ENCODE measurements around the gene PCP2.

Gene PCP2

GRCh38 chr19:7633698-7634097 is at the start of gene PCP2:
Gene PCP2 (minus strand): TSS chr19:7633719. CDS start chr19:7633457, 262 bp downstream.
- DNase-seq (ENCODE audit: low read depth, low spot score): no peak
- H3K4me3 ChIP-seq (ENCODE audit: low read depth, low read length): no peak within 1 kb of the TSS
- in situ Hi-C loops (cut with HindIII; ENCODE audit: low sequenced_read_pairs): no loop called here
- TF ChIP-seq, protein P1, sequence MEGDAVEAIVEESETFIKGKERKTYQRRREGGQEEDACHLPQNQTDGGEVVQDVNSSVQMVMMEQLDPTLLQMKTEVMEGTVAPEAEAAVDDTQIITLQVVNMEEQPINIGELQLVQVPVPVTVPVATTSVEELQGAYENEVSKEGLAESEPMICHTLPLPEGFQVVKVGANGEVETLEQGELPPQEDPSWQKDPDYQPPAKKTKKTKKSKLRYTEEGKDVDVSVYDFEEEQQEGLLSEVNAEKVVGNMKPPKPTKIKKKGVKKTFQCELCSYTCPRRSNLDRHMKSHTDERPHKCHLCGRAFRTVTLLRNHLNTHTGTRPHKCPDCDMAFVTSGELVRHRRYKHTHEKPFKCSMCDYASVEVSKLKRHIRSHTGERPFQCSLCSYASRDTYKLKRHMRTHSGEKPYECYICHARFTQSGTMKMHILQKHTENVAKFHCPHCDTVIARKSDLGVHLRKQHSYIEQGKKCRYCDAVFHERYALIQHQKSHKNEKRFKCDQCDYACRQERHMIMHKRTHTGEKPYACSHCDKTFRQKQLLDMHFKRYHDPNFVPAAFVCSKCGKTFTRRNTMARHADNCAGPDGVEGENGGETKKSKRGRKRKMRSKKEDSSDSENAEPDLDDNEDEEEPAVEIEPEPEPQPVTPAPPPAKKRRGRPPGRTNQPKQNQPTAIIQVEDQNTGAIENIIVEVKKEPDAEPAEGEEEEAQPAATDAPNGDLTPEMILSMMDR (IDR thresholded peaks at IDR 0.05; ENCODE audit: low read depth, low read length): no peak

DNA sequence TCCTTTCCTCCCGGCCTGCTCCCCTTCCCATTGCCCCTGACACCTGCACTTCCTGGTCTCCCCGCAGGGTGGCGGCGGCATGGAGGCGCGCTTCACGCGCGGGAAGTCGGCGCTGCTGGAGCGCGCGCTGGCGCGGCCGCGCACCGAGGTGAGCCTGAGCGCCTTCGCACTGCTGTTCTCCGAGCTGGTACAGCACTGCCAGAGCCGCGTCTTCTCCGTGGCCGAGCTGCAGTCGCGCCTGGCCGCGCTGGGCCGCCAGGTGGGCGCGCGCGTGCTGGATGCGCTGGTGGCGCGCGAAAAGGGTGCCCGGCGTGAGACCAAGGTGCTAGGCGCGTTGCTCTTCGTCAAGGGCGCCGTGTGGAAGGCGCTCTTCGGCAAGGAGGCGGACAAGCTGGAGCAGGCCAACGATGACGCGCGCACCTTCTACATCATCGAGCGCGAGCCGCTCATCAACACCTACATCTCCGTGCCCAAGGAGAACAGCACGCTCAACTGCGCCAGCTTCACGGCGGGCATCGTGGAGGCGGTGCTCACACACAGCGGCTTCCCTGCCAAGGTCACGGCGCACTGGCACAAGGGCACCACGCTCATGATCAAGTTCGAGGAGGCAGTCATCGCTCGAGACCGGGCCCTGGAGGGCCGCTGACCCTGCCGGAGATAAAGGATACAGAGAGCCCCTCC is 48.8 kb upstream of the PCP2 start:
- DNase-seq (ENCODE audit: low read depth, low spot score): no peak
- TF ChIP-seq, protein P1 (IDR thresholded peaks at IDR 0.05; ENCODE audit: low read depth, low read length): peak; percentile 26
- H3K4me3 ChIP-seq (ENCODE audit: low read depth, low read length): peak overlapping the region; percentile 98
- in situ Hi-C loops (cut with HindIII; ENCODE audit: low sequenced_read_pairs): no loop called here

DNA sequence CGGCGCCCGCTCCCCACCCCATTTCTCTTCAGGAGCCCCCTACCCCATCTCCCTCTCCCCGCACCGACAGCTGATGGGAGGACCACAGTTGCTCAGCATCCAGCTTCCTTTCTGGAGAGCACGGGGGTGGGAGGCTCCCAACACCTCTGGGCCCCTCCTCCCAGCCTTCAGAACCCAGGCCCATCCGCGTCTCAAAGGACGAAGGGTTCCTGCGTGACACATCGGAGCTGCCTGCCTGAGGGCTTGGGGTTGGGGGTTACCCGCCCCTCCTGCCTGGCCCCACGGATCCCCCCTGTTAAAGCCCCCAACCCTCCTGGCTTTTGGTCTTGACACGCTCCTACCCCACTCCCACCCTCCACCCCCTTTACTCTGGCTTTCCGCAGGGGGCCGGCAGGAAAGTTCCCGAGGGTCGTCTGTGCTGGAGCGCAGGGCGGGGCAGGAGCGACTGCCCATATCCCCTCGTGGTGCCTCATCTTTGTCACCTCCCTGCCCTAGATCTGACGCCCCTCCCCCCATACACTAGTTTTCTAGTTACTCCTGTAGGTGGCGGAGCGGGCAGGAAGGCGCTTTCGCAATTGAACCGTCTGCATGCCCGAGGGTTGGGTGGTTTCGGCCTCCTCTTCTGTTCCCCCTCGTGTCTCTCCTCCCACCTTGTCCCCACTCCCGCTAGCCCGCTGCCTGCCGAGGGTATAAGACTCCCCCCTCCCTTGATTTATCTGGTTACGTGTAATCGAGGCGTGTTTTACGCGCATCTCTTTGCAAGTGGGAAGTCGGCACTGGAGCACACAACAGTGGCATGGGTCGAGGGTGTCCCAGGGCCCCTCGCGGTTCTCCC is 48.0 kb upstream of the PCP2 start:
- peak; percentile 68 for DNase-seq (ENCODE audit: low read depth, low spot score)
- peak overlapping the region; percentile 98 for H3K4me3 ChIP-seq (ENCODE audit: low read depth, low read length)
- in situ Hi-C loops (cut with HindIII; ENCODE audit: low sequenced_read_pairs): no loop called here
- TF ChIP-seq, protein P1 (IDR thresholded peaks at IDR 0.05; ENCODE audit: low read depth, low read length): peak; percentile 68

DNA sequence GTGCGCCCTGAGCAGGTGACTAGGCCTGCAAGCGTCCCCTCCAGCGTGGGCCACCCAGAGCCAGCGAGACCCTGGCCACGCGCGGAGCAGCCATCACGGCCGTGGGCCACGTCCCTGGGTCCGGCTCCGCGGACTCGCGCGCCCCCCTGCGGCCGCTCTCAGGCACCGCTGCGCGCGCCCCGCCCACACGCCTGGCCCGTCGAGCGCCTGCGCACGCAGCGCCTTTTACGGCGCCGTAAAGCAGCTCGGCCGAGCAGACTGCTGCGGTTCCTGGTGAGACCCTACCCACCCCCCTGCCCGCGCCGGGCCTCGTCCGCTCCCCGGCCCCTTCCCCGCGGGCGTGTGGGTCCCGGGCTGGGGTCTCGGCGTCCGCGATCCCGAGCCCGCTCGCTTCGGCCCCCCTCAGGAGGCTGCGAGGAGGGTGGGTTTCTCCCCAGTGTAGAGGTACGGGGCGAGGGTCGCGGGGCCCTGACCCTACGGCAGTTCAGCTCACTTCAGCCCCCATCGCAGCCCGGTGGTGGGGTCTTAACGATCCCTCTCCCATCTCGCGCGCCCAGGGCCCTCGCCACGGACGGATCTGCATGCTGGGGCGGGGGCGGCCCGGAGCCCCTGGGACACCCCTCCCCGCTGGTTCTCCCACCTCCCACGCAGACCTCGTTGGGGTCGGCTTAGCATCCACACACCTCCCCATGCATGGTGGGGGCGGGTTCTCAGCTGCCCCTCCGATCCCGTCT is 47.3 kb upstream of the PCP2 start, which contains the start of gene TRAPPC5:
Gene TRAPPC5, plus strand, starts transcription at position 228 of the 734 bp plus-strand sequence. CDS start 1,421 bp downstream, outside the sequence.
- H3K4me3 ChIP-seq (ENCODE audit: low read depth, low read length): peak within 1 kb of the TSS; percentile 98
- in situ Hi-C loops (cut with HindIII; ENCODE audit: low sequenced_read_pairs): no loop called here
- TF ChIP-seq, protein P1 (IDR thresholded peaks at IDR 0.05; ENCODE audit: low read depth, low read length): peak; percentile 68

GRCh38 chr19:7679771-7680605 is 46.5 kb upstream of the PCP2 start:
- no peak for DNase-seq (ENCODE audit: low read depth, low spot score)
- TF ChIP-seq, protein P1 (IDR thresholded peaks at IDR 0.05; ENCODE audit: low read depth, low read length): no peak
- in situ Hi-C loops (cut with HindIII; ENCODE audit: low sequenced_read_pairs): no loop called here
- peak overlapping the region; percentile 24 for H3K4me3 ChIP-seq (ENCODE audit: low read depth, low read length)

More for the DNA sequence above, 47.3 kb upstream of the PCP2 start, which contains the start of gene TRAPPC5:
- peak; percentile 74 for DNase-seq (ENCODE audit: low read depth, low spot score)
